ENCODE data around the gene GABBR2.

- TF ChIP-seq CTCF (IDR thresholded peaks at IDR 0.05; ENCODE audit: low read depth, low read length) (no peak), EZH2phosphoT487 (IDR thresholded peaks at IDR 0.05; ENCODE audit: low read depth) (no peak)
These were observed 460.7 kb downstream of the GABBR2 start for GRCh38 chr9:98247831-98248657.

Data from OCI-LY3 (cell line).